BE2C (cell line): ENCODE measurements around the gene MLC1.
"Not testable (repeated sequence)": the region's sequence is repeated elsewhere in the genome, so short reads cannot be mapped to it uniquely, and the experiment has no call there.

Experiments
- DNase-seq: peaks from one replicate; pipeline ENCODE4 v3.0.0-alpha.2; 2020
- H3K27me3 ChIP-seq: fragments of 250-450 bp; sonication (Bioruptor Pico); 2 replicates; pipeline ENCODE4 v1.5.1; 2020; ENCODE audit warnings: mild to moderate bottlenecking
- H3K36me3 ChIP-seq: fragments of 250-450 bp; sonication (Bioruptor Pico); 2 replicates; pipeline ENCODE4 v1.5.1; 2020; ENCODE audit warnings: mild to moderate bottlenecking
- H3K4me1 ChIP-seq: fragments of 250-450 bp; sonication (Bioruptor Pico); 2 replicates; pipeline ENCODE4 v1.5.1; 2020
- H3K4me3 ChIP-seq: 2 replicates; pipeline ENCODE4 v1.5.1; 2011; ENCODE audit warnings: low read depth, low read length
- H3K9me3 ChIP-seq: fragments of 250-450 bp; sonication (Bioruptor Pico); 2 replicates; pipeline ENCODE4 v1.5.1; 2020
- CTCF ChIP-seq: IDR thresholded peaks from 2 replicates; pipeline ENCODE4 v1.5.1; 2012; ENCODE audit warnings: mild to moderate bottlenecking, low read depth, low read length

The MLC1 gene

GRCh38 chr22:50091092-50091768 lies 6.0 kb upstream of the MLC1 start:
- H3K36me3 ChIP-seq, result no peaks in the 10 kb centered on the region
- no peaks in the 10 kb centered on the region for H3K4me1 ChIP-seq
- no peaks in the 10 kb centered on the region; the same call in none of the 2 replicates for H3K27me3 ChIP-seq
- H3K9me3 ChIP-seq, result no peaks in the 10 kb centered on the region; the same call in 1 of the 2 replicates
- no peak for TF ChIP-seq CTCF
- no peak overlapping the region for H3K4me3 ChIP-seq
- no peak for DNase-seq

- Histone ChIP-seq H3K4me1 (no peaks in the 10 kb centered on the region), H3K36me3 (no peaks in the 10 kb centered on the region), H3K9me3 (no peaks in the 10 kb centered on the region), H3K4me3 (no peak overlapping the region), H3K27me3 (no peaks in the 10 kb centered on the region; the same call in 1 of the 2 replicates)
- DNase-seq, result no peak
- no peak for TF ChIP-seq CTCF
Observed at GRCh38 chr22:50090412-50090714, 5.1 kb upstream of the MLC1 start.

GRCh38 chr22:50089682-50090411 lies 4.6 kb upstream of the MLC1 start, which contains the start of gene MOV10L1:
MOV10L1 (plus strand) TSS chr22:50090006; CDS start chr22:50090089, 83 bp downstream.
- no peak for TF ChIP-seq CTCF
- no peaks in the 10 kb centered on the region; the same call in 1 of the 2 replicates for H3K27me3 ChIP-seq
- H3K4me3 ChIP-seq, result no peak within 1 kb of the TSS
- no peak for DNase-seq
- no peaks in the 10 kb centered on the region for H3K9me3 ChIP-seq
- no peaks in the 10 kb centered on the region for H3K36me3 ChIP-seq
- H3K4me1 ChIP-seq, result no peaks in the 10 kb centered on the region

- no peak for TF ChIP-seq CTCF
- no peaks in the 10 kb centered on the region for H3K4me1 ChIP-seq
- H3K9me3 ChIP-seq, result no peaks in the 10 kb centered on the region
- no peak overlapping the region for H3K4me3 ChIP-seq
- DNase-seq, result no peak
- H3K27me3 ChIP-seq, result no peaks in the 10 kb centered on the region; the same call in 1 of the 2 replicates
- no peaks in the 10 kb centered on the region for H3K36me3 ChIP-seq
Observed at GRCh38 chr22:50089231-50089630, 4.0 kb upstream of the MLC1 start.

- no peaks in the 10 kb centered on the region; the same call in 1 of the 2 replicates for H3K27me3 ChIP-seq
- no peaks in the 10 kb centered on the region for H3K36me3 ChIP-seq
- TF ChIP-seq CTCF, result no peak
- H3K4me1 ChIP-seq, result no peaks in the 10 kb centered on the region
- DNase-seq, result no peak
- no peak overlapping the region for H3K4me3 ChIP-seq
- H3K9me3 ChIP-seq, result no peaks in the 10 kb centered on the region
Observed at GRCh38 chr22:50088096-50088495, 2.9 kb upstream of the MLC1 start.

GRCh38 chr22:50087646-50088045 lies 2.4 kb upstream of the MLC1 start:
- TF ChIP-seq CTCF, result no peak

GRCh38 chr22:50086975-50087374 lies 1.7 kb upstream of the MLC1 start:
- not testable (repeated sequence) for H3K27me3 ChIP-seq, H3K4me1 ChIP-seq, H3K9me3 ChIP-seq, DNase-seq, H3K36me3 ChIP-seq, H3K4me3 ChIP-seq

More at GRCh38 chr22:50087646-50088045, 2.4 kb upstream of the MLC1 start:
- Histone ChIP-seq H3K9me3 (no peaks in the 10 kb centered on the region), H3K4me1 (no peaks in the 10 kb centered on the region), H3K27me3 (no peaks in the 10 kb centered on the region), H3K36me3 (no peaks in the 10 kb centered on the region), H3K4me3 (no peak overlapping the region)
- no peak for DNase-seq
